GM18505 (cell line): ENCODE measurements around the gene SND1.

Source experiments
- ATAC-seq: cut with Tn5 transposase; IDR thresholded peaks from one replicate; pipeline ENCODE4 v1.9.1; 2021; ENCODE audit not compliant: unreplicated experiment
- POLR2A ChIP-seq: IDR thresholded peaks from 4 replicates; pipeline ENCODE4 v1.6.1; 2011; ENCODE audit warnings: borderline replicate concordance; ENCODE audit not compliant: insufficient read depth, insufficient read length; ENCODE audit errors: extremely low read depth

Gene SND1

GRCh38 chr7:127708788-127709187, 56.8 kb downstream of the SND1 start:
- TF ChIP-seq POLR2A, result no peak
- ATAC-seq, result no peak

GRCh38 chr7:127710635-127711034, 58.6 kb downstream of the SND1 start:
- no peak for ATAC-seq
- TF ChIP-seq POLR2A, result no peak

DNA sequence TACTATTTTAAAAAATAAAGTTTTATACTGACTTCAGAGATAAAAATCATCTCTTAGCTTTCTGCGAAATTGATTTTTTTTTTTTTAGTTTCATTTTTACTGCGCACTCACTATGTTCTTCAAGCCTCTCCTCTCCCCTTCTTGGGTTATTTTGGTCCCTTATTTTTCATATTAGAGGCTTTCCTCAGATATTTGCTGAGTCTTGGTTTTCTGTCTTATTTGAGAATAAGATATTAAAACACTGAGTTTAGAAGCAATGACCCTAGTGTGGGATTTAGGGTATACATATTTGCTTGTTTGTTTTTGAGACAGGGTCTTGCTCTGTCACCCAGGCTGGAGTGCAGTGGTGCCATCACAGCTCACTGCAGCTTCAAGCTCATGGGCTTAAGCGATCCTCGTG, 59.9 kb downstream of the SND1 start:
- no peak for TF ChIP-seq POLR2A
- no peak for ATAC-seq

DNA sequence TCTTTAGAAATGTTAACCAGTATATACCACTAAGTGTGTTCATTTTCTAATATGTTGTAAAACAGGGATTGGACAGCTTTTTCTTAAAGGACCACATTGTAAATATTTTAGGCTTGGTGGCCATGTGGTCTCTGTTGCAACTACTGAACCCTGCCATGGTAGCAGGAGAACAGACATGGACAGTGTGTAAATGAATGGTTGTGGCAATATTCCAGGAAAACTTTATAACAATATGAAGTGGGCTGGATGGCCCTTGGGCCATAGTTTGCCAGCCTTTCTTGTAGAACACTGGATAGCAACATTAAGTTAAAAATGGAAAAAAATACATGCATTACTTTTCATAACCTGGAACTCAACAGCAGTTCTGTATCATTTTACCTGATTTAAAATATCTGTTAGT, 61.0 kb downstream of the SND1 start:
- no peak for TF ChIP-seq POLR2A
- no peak for ATAC-seq

GRCh38 chr7:127713758-127714157, 61.8 kb downstream of the SND1 start:
- TF ChIP-seq POLR2A, result no peak
- ATAC-seq, result no peak

GRCh38 chr7:127715272-127715671, 63.3 kb downstream of the SND1 start:
- no peak for ATAC-seq
- no peak for TF ChIP-seq POLR2A

DNA sequence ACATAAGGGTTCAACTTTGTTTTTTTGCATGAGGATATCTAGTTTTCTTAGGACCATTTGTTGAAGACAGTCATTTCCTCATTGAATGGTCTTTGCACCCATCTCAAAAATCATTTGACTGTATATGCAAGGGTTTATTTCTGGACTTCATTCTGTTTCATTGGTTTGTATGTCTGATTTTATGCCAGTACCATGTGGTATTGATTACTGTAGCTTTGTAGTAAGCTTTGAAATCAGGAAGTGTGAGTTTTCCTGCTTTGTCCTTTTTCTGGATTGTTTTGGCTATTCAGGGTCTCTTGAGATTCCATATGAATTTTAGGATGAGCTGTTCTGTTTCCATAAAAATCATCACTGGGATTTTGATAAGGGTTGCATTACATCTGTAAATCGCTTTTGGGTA, 63.9 kb downstream of the SND1 start:
- ATAC-seq, result no peak
- TF ChIP-seq POLR2A, result no peak

DNA sequence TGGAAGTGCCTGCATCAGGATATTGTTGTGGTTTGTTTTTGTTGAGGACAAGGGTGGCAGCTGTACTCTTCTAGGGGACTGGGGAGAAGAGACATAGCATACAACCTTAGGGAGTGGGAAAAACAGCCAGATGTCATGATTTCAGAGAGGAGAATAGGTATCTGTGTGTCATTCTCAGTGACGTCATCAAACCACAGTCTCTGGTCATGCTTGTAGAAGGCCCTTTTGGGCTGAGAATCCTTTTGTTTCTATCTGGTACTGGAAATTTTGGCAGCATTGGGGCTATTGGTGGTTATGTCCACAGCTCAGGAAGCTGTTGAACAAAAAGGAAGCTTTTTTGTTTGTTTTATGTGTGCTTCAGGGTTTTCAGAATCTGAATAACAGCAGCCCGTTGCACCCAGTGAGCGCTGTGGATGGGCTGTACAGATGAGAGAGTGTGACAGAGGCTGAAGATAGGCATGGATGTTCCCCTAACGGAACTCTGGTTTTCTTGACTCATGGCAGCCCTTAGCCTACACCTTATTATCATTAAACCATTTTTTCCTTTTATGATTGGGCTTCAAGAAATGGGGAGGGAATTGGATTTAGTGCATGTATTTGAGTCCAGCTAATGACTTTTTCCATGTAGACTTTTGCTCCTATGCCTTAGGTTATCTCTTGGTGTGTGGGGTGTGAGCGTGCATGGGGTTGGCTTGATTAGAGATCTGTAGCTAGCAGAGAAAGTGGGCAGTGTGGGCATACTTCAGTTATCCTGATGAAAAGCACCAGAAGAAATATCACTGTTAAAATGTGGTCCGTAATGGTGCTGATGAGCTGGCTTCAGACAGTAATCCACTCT, 65.7 kb downstream of the SND1 start:
- no peak for ATAC-seq
- TF ChIP-seq POLR2A, result no peak

GRCh38 chr7:127718340-127718679, 66.3 kb downstream of the SND1 start:
- ATAC-seq, result no peak
- no peak for TF ChIP-seq POLR2A

DNA sequence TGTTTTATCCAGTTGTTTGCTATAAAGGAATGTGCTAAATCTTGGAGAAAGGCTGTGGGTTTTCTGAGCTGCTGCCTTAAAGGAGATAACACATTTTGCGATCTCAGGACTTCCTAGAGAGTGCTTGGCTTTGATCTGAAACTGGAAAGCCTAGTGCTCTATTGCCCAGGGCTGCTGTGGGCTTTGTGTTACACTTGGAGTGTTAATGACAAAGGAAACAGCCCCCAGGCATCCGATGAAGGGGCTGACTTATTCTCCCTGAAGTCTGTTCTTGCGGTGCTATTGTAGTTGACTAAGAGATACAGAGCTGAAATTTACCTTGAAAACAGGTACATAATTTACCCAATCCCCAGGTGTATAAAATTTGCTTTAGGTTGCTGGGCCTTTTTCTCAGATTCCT, 74.5 kb downstream of the SND1 start:
- TF ChIP-seq POLR2A, result no peak
- ATAC-seq, result no peak

- TF ChIP-seq POLR2A, result no peak
- no peak for ATAC-seq
Observed at GRCh38 chr7:127730658-127731276, 78.8 kb downstream of the SND1 start.

DNA sequence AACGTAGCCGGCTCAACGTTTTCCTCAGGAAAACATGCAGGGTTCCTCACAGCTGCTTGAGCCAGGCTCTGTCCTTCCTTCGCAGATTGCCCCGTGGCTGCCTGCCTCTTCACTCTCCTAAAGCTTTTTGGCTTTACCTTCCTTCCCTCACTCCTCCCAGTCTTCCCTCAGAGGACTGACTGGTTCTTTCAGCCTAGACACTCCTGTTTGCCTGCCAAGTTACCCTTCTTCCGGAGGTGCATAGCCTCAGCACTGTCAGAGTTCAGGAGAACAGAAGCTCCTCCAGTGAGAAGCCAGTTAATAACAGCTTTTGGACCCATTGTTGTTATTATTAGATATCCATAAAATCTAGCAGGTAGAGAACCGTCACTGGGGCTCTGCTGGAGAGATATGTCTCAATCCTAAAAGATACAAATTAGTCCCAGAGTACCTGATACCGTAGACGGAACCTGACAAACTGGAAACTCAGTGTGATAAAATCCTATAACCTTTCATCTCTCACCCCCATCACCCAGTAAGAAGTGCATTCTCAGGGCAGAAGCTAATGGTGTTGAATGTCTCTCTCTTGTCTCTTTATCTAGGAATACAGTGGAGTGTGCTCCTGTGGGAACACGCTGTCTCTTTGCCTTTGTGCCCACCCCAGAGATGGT, 79.6 kb downstream of the SND1 start:
- no peak for ATAC-seq
- TF ChIP-seq POLR2A, result no peak

- no peak for ATAC-seq
- no peak for TF ChIP-seq POLR2A
Observed at GRCh38 chr7:127732306-127732705, 80.3 kb downstream of the SND1 start.

- no peak for TF ChIP-seq POLR2A
- ATAC-seq, result no peak
Observed at GRCh38 chr7:127733986-127734385, 82.0 kb downstream of the SND1 start.
